GM18507 (cell line): Measurements from ENCODE around the gene TNNT3.

Experiments used
- DNase-seq: peaks from one replicate; pipeline ENCODE4 v3.0.0; 2011; ENCODE audit warnings: low read depth; ENCODE audit not compliant: insufficient read length; ENCODE audit errors: extremely low spot score
- FAIRE-seq: peaks from 2 replicates; lab custom pipeline; 2011; peaks lifted over from hg19 to GRCh38; lab: Jason Lieb, UNC

The TNNT3 gene

GRCh38 chr11:1920128-1920908 is 815 bp downstream of the TNNT3 start:
- DNase-seq (no peak), FAIRE-seq (no peak)

- DNase-seq: no peak
- no peak for FAIRE-seq
These were observed 1.5 kb downstream of the TNNT3 start for GRCh38 chr11:1920909-1921573.

- FAIRE-seq (no peak), DNase-seq (no peak)
These were observed 2.2 kb downstream of the TNNT3 start for GRCh38 chr11:1921574-1922141.

- DNase-seq (no peak), FAIRE-seq (no peak)
These were observed 3.1 kb downstream of the TNNT3 start for GRCh38 chr11:1922481-1923081.

- FAIRE-seq (no peak), DNase-seq (no peak)
These were observed 3.9 kb downstream of the TNNT3 start for GRCh38 chr11:1923201-1923956.

- DNase-seq (no peak), FAIRE-seq (no peak)
These were observed 4.7 kb downstream of the TNNT3 start for GRCh38 chr11:1924181-1924580.

- FAIRE-seq (no peak), DNase-seq (no peak)
These were observed 5.3 kb downstream of the TNNT3 start for GRCh38 chr11:1924646-1925372.

- DNase-seq (no peak), FAIRE-seq (no peak)
These were observed 6.1 kb downstream of the TNNT3 start for GRCh38 chr11:1925373-1926155.

GRCh38 chr11:1926156-1927025 is 6.9 kb downstream of the TNNT3 start:
- FAIRE-seq (no peak), DNase-seq (no peak)

GRCh38 chr11:1927026-1927847 is 7.7 kb downstream of the TNNT3 start:
- FAIRE-seq: no peak
- no peak for DNase-seq

- DNase-seq: no peak
- no peak for FAIRE-seq
These were observed 8.5 kb downstream of the TNNT3 start for GRCh38 chr11:1927848-1928469.

GRCh38 chr11:1928470-1928890 is 9.0 kb downstream of the TNNT3 start:
- DNase-seq (no peak), FAIRE-seq (no peak)

GRCh38 chr11:1928891-1929541 is 9.5 kb downstream of the TNNT3 start:
- no peak for FAIRE-seq
- DNase-seq: no peak

- FAIRE-seq (no peak), DNase-seq (no peak)
These were observed 10.3 kb downstream of the TNNT3 start for GRCh38 chr11:1929621-1930461.

- FAIRE-seq: no peak
- no peak for DNase-seq
These were observed 10.9 kb downstream of the TNNT3 start for GRCh38 chr11:1930462-1930830.
